ENCODE data around the gene TOM1L2. TPM values are rescaled to one million over a fixed set of nuclear protein-coding genes. Genes with fewer than 3 reads are reported as not detected.
A peak's percentile ranks its signal among the peaks of the same experiment; 100 is the strongest.
"Not testable (repeated sequence)": the region's sequence is repeated elsewhere in the genome, so short reads cannot be mapped to it uniquely, and the experiment has no call there.

TOM1L2 gene
- 25.7 TPM for polyA plus RNA-seq (2013, experiment 1 of 2; ENCODE audit: insufficient read length)
- polyA plus RNA-seq (2013, experiment 2 of 2; ENCODE audit: insufficient read length), result 25.6 TPM

DNA sequence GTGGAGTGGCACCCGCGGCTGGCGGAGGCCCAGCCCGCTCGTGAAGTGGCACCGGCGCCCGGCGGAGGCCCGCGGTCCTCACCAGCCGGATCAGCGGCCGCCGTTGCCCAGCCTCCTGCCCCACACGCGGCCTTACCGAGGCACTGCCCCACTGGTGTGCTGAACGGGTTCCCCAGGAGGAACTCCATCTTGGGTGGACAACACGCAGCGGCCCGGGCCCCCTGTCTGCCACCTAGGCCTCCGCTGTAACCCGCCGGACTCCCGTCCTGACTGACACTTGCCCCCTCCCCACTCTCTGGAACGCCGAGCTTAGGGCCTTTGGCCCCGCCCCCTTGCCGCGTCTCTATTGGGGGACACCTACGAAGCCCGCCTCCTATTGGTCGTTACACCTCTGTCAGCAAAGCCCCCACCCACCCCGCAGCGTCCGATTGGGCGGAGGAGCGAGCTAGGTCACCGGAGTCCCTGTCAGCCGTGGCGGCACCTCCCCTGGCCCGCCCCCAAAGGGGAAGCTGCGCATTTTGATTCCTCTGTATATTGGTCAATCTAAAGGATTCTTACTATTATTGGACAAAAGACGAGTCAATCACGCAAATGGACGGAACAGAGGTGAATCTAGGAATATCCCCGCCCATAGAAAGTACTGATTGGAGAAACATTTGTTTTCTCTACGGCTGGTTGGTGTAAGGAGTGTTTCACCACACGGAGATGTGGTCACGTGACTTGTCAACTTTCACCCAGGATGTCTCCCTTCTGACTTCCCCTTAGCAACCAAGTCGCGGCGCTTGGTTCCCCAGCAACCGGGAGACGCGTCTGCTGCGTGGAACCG, at the start of gene TOM1L2, which contains the start of gene DRC3:
TSS of gene TOM1L2 (minus strand) at position 275 of the 826 bp plus-strand sequence. CDS start at position 188, 87 bp downstream.
TSS of gene DRC3 (plus strand) at position 737 of the 826 bp plus-strand sequence. CDS start 4,737 bp downstream, outside the sequence.
- peak; percentile 100 for DNase-seq

DNA sequence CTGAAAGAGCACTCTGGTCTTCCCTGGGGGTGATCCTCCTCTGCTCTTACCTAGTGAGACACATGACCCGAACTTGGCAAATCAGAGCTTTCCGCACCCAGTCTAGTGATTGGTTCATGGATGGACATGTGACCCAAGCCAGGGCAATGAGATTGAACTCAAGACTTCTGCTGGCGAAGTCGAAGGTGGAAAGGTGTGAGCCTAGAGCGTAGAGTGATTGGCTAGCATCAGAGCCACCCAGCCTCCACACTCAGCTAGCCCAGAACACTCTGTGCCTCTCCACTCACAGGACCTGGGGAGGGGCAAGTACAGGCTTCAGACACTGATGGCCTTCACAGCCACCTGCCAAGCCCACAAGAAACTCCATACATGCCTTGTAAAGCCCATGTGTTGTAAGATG, 49.2 kb upstream of the TOM1L2 start:
- DNase-seq, result no peak

DNA sequence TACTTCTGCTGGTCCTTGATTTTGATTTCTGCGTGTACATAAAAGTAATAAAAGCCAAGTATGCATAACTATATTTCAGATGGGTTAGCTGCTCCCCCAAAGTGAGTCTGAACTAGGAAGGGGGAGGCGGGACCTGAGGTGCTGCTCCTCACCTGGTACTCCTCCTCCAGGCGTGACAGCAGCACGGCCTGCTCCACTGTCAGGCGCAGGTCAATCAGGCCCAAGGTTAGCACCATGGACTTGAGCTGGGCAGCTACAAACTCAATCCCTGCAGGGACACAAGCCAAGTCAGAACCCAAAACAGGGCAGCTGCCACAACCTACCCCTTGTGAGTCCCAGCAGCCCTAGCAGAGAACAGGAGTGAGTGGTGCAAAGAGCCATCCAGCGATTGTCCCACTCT, 48.8 kb upstream of the TOM1L2 start:
- DNase-seq, result no peak

DNA sequence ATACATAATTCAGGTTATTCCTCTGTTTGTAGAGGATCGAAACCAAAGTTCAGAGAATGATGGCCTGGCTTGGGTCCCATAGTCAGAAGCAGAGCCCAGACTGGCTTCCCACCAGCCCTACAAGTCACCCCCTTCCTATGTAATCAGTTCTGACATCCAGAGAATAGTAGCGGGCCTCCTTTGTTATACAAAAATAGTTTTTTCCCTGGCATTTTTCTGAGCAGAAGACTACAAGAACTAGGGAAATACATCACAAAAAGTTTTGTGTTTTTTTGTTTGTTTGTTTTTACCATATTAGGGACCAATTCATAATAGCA, 47.6 kb upstream of the TOM1L2 start:
- no peak for DNase-seq

DNA sequence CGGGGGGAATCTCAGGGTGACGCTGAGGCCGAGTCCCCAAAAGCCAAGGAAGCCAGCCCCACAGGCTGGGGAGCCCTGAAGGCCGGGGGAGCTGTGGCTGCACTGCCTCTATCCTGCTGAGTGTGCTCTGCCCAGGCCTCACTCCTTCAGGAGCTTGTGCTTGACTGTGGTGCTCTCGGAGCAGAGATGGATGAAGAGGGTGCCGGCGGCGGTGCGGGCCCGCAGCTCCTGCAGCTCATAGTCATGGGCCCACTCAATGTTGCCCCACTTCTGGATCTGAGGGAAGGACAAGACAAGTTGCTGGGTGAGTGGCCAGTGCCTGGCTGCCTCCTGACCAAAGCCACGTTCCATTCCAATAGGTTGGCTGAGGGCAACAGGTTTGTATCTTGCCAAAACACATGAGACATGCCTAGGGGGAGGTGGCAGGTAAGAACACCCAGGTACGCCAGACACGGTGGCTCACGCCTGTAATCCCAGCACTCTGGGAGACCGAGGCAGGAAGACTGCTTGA, 46.3 kb upstream of the TOM1L2 start:
- DNase-seq, result no peak

DNA sequence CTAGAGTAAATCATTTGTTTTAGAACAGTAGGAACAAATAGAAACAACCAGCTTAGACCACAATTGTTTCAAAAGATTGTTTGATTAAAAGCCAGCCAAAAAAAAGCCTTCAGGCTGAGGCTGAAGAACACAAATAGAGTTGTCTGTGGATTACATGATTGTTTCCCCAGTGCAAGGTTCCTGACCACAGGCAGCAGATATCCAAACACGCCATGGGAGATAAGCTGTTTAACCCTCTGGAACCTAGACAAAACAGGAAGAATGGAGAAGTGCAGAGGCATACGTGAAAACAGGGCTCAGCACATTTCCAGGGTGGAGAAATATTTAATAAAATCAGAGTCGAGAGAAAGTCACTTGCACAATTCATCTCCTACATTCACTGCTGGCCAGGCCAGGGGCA, 45.8 kb upstream of the TOM1L2 start:
- DNase-seq, result no peak

DNA sequence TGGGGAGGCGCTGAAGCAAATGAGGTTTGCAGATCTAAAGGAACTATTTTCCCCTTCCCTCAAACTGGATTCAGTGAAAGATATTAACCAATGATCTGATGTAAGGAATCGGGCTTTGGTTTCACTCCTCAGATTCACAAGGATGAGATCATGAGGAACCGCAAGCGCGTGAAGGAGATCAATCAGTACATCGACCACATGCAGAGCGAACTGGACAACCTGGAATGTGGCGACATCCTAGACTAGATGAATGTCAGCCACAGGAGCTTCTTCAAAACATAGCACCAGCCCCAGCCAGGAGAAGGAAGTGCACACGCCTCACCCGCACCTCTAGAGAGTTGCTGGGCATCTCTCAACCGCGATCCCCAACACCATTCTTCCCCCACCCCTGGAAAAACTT, 44.2 kb upstream of the TOM1L2 start:
- DNase-seq, result peak; percentile 34

DNA sequence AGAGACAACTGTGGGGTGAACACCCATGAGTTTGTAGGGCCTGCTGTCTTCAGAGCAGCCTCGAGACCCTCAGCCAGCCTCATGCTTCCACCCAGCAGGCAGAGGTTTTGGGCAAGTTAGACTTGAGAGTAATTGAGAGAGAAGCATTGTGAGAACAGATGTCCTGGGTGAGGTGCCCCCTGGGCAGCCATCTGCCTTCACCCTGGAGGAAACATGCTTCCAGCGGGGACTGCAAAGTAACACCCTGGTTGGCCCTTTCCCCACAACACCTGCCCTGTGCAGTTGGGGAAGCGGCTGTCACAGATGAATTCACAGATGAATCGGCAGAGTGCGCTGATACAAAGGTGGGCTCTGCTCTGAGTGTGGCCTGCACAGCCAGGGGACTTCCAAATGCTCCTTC, 43.4 kb upstream of the TOM1L2 start:
- no peak for DNase-seq

DNA sequence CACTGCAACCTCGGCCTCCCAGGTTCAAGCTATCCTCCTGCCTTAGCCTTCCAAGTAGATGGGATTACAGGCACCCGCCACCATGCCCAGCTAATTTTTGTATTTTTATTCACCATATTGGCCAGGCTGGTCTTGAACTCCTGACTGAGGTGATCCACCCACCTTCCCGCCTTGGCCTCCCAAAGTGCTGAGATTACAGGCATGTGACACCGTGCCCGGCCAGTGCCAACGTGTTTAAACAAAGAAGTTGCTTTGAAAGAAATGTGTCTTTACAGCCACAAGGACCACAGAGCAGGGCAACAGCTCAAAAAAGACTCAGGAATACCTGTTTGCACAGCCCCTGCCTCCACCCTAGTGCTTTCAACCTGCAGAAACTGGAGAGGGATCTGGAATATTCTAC, 41.8 kb upstream of the TOM1L2 start:
- no peak for DNase-seq

DNA sequence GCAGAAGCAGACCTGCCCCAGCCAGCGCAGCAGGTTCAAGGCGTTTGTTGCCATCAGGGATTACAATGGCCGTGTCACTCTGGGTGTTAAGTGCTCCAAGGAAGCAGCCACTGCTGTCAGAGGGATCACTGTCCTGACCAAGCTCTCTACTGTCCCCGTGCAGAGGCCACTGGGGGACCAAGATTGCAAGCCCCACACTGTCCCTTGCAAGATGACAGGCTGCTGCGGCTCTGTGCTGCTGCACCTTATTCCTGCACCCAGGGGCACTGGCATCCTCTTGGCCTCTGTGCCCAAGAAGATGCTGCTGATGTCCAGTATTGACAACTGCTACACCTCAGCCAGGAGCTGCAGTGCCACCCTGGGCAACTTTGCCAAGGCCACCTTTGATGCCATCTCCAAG, 39.1 kb upstream of the TOM1L2 start:
- no peak for DNase-seq

DNA sequence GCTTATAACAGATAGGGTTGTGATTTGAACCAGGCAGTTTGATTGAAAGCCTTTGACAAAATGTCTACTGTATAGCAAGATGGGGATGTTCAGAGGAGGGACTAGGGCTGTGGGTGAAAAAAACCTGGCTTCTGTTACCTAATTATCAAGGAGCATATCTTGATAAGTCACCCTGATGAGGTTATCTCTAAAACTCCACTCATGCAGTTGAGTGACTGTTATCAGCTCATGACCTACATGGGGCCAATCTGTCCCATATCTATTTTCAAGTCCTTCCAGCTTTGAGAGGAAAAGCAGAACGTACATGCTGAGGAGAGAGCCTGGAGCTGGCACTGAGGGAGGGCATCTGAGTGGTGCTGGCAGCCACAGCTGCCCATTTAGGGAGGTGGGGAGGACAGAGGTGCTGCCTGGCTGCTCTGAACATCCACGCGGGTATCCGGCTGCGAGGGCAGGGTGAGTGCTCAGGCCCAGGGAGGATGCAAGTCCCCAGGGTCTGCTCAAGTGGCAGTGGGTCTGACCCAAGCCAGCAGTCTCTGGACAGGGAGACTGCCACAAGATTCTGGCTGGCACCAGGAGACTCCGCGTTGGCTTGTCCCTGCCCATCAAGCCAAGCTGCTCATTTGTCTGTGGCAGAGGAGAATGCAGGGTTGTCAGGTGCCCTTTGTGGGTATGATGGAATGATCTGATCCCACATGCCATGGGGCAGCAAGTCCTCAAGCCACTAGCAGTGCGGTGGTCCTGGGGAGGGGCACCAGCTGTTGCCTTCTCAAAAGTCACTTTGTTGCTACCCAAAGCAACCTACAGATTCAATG, 37.6 kb upstream of the TOM1L2 start:
- DNase-seq, result no peak

DNA sequence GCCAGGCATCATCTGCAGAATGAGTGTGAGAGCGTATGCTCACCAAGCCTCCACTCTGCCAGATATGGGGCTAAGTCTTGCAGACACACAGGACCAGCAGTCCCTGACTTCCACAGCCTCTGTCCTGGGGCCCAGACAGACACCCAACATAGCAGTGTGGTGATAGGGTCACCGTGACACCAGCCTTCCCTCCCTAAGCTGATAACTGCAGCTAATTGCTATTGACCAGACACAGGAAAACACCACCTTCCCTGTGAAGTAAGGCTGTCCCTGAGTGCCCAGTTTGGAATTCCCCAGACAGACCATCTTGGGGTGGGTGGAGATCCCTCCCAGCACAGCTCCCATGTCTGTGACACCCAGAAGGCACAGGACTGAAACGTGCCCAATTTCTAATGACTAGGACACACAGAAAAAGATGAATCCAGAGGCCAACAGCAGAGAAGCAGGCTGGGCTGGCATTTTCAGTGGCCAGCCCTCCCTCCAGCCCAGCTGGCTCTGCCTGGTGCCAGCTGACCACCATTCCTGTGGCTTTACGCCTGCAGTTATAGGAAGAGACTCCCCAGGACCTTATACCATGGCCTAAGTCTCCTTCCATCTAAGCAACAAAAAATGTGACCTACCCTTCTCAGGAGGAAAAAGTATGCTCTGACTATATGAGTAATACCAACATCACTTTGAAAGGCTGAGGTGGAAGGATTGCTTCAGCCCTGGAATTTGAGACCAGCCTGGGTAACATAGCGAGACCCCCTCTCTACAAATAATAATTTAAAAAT, 36.5 kb upstream of the TOM1L2 start:
- DNase-seq, result peak; percentile 75

DNA sequence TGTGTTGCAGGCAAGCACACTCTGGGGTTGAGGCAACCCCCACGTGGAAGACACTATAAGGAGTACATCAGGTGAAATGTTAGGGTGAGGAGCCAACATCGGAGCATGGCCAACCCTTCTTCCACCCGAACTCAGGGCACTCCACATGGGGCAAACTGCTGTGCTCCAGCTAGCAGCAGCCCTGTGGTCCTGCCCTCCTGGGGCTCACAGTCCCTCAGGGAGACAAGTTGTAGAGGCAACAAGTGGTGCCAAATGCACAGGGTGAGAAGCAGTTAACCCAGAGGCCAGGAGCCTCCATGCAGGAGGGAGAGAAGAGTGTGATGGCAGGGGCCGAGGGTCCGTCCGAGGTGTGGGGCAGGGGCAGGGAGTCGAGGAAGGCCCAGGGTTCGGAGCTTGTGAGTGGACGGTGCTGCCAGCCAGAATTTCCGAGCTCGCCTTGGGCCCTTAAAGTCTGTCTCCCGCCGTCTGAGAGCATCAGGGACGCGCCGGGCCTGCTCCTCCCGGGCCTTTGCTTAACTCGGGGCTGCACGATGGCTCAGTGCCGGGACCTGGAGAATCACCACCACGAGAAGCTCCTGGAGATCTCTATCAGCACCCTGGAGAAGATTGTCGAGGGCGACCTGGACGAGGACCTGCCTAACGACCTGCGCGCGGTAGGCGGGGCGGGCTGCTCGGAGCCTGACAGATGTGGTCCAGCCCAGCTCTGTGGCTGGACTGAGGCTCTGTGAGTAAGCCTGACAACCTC, 34.5 kb upstream of the TOM1L2 start:
- DNase-seq, result no peak

DNA sequence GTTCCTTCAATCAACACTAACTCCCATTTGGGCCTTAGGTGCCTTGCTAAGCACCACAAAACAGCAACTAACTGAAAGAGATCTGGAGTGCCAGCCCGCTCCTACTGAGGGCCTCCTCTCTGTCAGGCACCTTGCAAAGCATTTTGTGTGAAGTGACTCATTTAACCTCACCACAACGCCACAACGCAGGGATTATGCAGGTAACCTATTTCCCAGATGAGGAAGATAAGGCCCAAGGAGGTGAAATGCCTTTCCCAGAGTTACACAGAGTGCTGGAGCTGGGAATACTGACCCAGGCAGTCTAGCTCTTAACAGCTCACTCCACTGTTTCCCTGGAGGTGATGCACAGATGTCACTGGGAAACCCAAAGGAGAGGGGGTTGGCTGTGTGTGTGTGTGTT, 33.3 kb upstream of the TOM1L2 start:
- DNase-seq, result no peak

DNA sequence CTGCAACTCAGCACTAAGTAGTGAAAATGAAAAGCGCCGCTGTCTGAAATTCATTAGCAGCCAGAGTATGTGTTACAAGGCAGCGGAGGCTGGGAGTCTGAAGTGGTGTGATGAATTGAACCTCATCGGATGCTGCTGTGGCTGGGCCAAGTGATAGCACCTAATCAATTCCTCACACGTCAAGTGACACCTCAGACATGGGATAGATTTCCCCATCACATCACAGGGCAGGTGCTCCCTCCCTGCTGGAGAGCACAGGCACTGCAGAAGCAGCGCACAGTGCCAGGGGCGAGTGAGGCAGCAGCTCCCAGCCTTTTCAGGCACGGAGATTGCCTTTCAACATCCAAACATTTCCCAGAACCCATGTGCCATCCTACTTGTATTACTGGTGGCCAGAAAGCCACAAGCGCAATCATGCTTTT, 32.7 kb upstream of the TOM1L2 start:
- no peak for DNase-seq

DNA sequence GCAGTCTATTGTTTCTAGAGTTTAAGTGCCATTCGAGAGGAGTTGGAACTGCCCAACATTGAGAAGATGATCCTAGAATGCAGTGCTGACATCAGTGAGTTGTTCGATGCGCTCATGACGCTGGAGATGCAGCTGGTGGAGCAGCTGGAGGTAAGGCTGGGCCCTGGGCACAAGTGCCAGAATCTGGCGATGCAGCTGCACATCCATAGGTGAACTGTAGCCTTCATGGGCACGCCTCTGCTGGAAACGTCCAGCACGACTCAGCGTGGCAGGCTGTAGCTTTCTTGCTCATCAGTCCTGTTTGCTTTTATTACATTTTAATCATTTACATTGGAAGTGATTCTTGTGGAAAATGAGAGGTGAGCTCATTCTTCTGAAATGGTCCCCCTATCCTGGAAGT, 32.1 kb upstream of the TOM1L2 start:
- no peak for DNase-seq

DNA sequence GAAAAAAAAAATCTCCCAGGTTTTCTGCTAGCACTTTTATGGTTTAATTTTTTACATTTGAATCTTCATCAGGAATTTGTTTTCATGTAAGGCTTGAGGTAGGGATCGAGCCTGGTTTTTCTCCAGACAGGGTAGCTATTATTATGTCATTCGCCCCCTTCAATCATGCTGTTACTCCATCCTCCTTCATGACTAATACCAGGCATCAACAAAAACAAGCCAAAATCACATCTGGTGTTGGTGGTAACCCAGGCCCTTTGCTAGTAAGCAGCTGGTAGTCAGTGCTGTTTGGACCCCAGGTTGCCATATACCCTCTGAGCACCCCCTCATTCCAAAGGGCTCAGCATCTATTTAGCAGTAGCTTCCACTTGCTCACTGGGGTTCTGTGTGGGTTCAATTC, 30.0 kb upstream of the TOM1L2 start:
- DNase-seq, result no peak

DNA sequence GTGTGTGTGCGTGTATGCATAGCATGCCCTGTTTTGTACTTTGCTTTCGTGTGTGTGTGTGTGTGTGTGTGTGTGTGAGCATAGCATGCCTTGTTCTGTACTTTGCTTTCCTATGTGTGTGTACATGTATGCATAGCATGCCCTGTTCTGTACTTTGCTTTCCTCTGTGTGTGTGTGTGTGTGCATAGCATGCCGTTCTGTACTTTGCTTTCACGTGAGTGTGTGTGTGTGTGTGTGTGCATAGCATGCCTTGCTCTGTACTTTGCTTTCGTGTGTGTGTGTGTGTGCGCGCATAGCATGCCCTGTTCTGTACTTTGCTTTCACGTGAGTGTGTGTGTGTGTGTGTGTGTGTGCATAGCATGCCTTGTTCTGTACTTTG, 27.8 kb upstream of the TOM1L2 start:
- no peak for DNase-seq

DNA sequence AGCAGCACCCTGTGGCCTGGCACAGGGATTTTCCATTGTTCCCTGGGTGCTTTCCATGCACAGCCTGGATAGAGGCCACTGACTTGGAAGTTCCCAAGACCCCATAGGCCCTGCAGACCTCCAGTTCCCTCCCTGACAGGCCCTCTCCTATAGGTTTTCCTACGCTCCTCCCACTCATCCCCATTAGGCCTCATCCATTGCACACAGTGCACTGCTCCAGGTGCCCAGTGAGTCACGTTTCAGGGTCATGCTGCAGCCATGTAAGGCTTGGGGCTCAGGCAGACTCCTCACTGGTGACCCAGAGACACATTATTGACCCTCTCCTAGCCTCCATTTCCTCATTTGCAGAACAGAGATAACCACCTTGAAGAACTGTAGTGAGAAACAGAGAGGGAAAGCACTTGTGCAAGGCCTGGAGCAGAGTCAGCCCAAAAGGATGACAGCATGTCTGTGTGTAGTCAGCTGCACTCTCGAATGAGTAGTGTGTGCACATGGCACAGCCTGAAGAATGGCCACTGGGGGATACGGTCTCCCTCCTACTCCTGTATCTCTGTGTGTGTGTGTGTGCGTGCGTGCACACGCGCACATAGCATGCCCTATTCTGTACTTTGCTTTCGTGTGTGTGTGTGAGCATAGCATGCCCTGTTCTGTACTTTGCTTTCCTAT, 27.3 kb upstream of the TOM1L2 start:
- peak; percentile 16 for DNase-seq

DNA sequence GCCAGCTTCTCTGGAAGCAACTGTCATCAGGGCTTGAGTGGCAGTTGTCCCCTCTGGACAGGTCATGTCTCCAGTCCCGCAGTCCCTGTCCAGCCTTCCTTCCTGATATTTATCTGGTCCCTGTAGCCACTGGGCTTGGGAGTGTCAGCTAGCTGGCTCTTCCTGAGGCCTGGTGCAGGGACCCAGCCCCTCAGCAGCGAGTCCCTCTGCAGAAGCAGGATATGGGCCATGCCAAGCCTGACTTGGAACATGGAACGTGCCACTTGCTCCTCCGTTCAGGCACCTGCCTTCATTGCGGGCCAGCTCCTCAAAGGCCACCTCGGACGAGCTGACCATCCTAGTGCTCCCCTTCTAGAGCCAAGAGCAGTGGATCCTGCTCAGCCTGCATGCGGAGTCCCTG, 26.7 kb upstream of the TOM1L2 start:
- DNase-seq, result no peak

DNA sequence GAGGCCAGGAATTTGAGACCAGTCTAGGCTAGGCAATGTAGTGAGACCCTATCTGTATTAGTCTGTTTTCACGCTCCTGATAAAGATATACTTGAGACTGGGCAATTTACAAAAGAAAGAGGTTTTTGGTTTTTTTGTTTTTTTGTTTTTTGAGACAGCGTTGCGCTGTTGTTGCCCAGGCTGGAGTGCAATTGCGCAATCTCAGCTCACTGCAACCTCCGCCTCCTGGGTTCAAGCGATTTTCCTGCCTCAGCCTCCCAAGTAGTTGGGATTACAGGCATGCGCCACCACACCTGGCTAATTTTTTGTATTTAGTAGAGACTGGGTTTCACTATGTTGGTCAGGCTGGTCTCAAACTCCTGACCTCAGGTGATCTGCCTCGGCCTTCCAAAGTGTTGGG, 23.7 kb upstream of the TOM1L2 start:
- not testable (repeated sequence) for DNase-seq
